Stomach (tissue), 9 donors: ENCODE measurements around the gene AR. TPM values are rescaled to one million over a fixed set of nuclear protein-coding genes. Genes with fewer than 3 reads are reported as not detected.
A peak's percentile ranks its signal among the peaks of the same experiment; 100 is the strongest.
"Not testable (repeated sequence)": the region's sequence is repeated elsewhere in the genome, so short reads cannot be mapped to it uniquely, and the experiment has no call there.

ENCODE experiments used
- DNase-seq, 2 donors: peaks; one replicate each; pipeline versions ENCODE4 v3.0.0 to v3.0.0-alpha.2; 2013 to 2019
- H3K27ac ChIP-seq, 5 donors: fragments of 200-600 bp in 4 of 5; sonication (generic) in 4 of 5; one replicate each; pipeline ENCODE4 v1.5.1; 2013 to 2019; ENCODE audit warnings: mild to moderate bottlenecking in 1 of 5, moderate library complexity in 1 of 5
- H3K27me3 ChIP-seq, 3 donors: fragments of 200-600 bp; sonication (generic); one replicate each; pipeline ENCODE4 v1.5.1; 2017 to 2019; ENCODE audit warnings: mixed run types in 1 of 3
- H3K36me3 ChIP-seq, 4 donors: fragments of 200-600 bp; sonication (generic); 1 replicate in 3 of 4; 2 replicates in 1 of 4; pipeline ENCODE4 v1.5.1; 2016 to 2019
- H3K4me1 ChIP-seq, 4 donors: fragments of 200-600 bp; sonication (generic); one replicate each; pipeline ENCODE4 v1.5.1; 2016 to 2019
- H3K4me3 ChIP-seq, 4 donors: fragments of 200-600 bp; sonication (generic) in 3 of 4; one replicate each; pipeline ENCODE4 v1.5.1; 2016 to 2019; ENCODE audit warnings: mild to moderate bottlenecking in 1 of 4
- H3K9me3 ChIP-seq, 4 donors: fragments of 200-600 bp; sonication (generic); one replicate each; pipeline ENCODE4 v1.5.1; 2016 to 2019
- EP300 ChIP-seq: sonication (generic); formaldehyde crosslinking; IDR thresholded peaks from one replicate; pipeline ENCODE4 v1.6.1; 2017; ENCODE audit warnings: antibody characterized with exemption
- POLR2A ChIP-seq, 4 donors: fragments of 450-650 bp; IDR thresholded peaks; one replicate each; pipeline ENCODE4 v1.6.1; 2016; ENCODE audit warnings: antibody characterized with exemption in 4 of 4, control low read depth in 2 of 4, mild to moderate bottlenecking in 1 of 4, moderate library complexity in 1 of 4
- POLR2AphosphoS5 ChIP-seq, 3 donors: sonication (generic); formaldehyde crosslinking; IDR thresholded peaks; one replicate each; pipeline ENCODE4 v1.6.1; 2016; ENCODE audit warnings: antibody characterized with exemption in 3 of 3
- WGBS, 5 donors: extraction: QIAGEN DNeasy Blood & Tissue Kit in 3 of 5; methylation state at CpG; one replicate each; pipeline versions ENCODE4 v1.1.5 to v1.1.7; 2013 to 2018; 5-methylcytosine and 5-hydroxymethylcytosine counted together
- intact Hi-C: fragments of 100-400 bp; cut with DNase I; formaldehyde crosslinking; loops from one replicate; pipeline ENCODE4 v1.15.1; 2023; ENCODE audit warnings: low total_unique reads
- polyA plus RNA-seq, 3 donors: library from polyadenylated mRNA; stranded (reverse); fragments of 200-250 nt; gene quantifications; one replicate each; pipeline ENCODE4 v1.2.3, GENCODE V29; 2013
- total RNA-seq, 5 donors: library from RNA; depleted of rRNA; stranded (reverse); fragments of >200 nt; gene quantifications; one replicate each; pipeline versions ENCODE4 v1.1.0 to v1.2.3, GENCODE V29; 2014 to 2016
- TF ChIP-seq, protein P1 (sequence below), 7 experiments: fragments of 450-650 bp in 4 of 7; fragments of 200-600 bp in 3 of 7; sonication (generic) in 3 of 7; IDR thresholded peaks; one replicate each; pipeline ENCODE4 v1.5.1; 2016 to 2019; ENCODE audit warnings: antibody characterized with exemption in 7 of 7, control low read depth in 2 of 7, mild to moderate bottlenecking in 1 of 7
- donor health status: healthy with polysubstance abuse.
- donor health status: Bipolar disorder and iron deficiency.
- donor health status: healthy.

Gene AR
- total and polyA plus RNA-seq, 8 donors, result 0.50 to 8.8 (median 1.4) TPM

DNA sequence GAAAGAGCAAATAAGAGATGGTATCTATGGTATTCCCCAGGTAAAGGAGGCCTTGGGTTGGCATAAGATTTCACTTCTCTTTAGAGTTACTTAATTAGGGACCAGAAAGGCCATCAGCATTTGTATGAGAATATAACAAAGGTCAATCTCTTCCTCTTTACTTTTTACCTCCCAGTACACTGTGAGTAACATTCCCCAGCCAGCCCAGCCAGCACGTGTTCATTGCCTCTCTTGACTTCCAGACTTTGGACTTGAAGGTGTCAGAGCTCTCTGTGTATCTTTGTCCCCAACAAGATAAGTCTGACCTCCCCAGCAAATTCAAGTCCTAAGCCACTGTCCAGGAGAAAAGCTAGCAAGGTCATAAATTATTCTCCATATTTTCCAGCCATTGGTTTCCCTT, 110.5 kb downstream of the AR start:
- Histone ChIP-seq H3K4me3 (no peak overlapping the region), H3K4me1 (no peaks in the 10 kb centered on the region), H3K27ac (no peak overlapping the region), H3K27me3 (no peaks in the 10 kb centered on the region), H3K9me3 (peaks cover 0 to under 1% (median 0%) of the 10 kb centered on the region in 4 donors), H3K36me3 (no peaks in the 10 kb centered on the region)
- DNase-seq, result peak; percentile 15 to 37
- TF ChIP-seq POLR2AphosphoS5 (IDR thresholded peaks at IDR 0.05), result no peak
- no peak for TF ChIP-seq POLR2A (IDR thresholded peaks at IDR 0.05)
- no peak for TF ChIP-seq EP300
- TF ChIP-seq, protein P1, sequence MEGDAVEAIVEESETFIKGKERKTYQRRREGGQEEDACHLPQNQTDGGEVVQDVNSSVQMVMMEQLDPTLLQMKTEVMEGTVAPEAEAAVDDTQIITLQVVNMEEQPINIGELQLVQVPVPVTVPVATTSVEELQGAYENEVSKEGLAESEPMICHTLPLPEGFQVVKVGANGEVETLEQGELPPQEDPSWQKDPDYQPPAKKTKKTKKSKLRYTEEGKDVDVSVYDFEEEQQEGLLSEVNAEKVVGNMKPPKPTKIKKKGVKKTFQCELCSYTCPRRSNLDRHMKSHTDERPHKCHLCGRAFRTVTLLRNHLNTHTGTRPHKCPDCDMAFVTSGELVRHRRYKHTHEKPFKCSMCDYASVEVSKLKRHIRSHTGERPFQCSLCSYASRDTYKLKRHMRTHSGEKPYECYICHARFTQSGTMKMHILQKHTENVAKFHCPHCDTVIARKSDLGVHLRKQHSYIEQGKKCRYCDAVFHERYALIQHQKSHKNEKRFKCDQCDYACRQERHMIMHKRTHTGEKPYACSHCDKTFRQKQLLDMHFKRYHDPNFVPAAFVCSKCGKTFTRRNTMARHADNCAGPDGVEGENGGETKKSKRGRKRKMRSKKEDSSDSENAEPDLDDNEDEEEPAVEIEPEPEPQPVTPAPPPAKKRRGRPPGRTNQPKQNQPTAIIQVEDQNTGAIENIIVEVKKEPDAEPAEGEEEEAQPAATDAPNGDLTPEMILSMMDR (IDR thresholded peaks at IDR 0.05), result no peak
- intact Hi-C loops, result no loop called here
- WGBS, 5 donors, result 22 to 60% (median 41%) methylated on average over 1 of the region's 1 CpG

DNA sequence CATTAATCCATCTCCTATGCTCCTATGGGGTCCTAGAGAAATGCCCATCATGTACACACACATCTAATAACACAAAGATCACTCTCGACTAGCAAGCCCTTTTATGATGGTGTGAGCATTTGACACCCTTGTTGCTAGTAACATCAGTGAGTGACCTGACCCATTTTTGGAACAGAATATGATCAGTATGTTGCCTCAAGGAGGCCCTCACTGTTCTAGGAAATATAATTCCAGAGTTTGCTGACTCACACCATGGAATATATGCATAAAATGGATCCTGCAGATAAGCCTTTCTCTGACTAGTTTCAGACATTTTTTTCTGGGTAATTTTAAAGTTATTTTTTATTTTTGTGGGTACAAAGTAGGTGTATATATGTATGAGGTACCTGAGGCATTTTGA, 121.8 kb downstream of the AR start:
- peaks cover 0 to 31% (median 20%) of the 10 kb centered on the region in 4 donors for H3K9me3 ChIP-seq
- H3K36me3 ChIP-seq, result no peaks in the 10 kb centered on the region
- no peaks in the 10 kb centered on the region for H3K4me1 ChIP-seq
- no peak overlapping the region for H3K27ac ChIP-seq
- no peak for DNase-seq
- no peak overlapping the region for H3K4me3 ChIP-seq
- H3K27me3 ChIP-seq, result no peaks in the 10 kb centered on the region
- 67 to 90% (median 83%) methylated on average over 1 of the region's 1 CpG for WGBS, 5 donors
- TF ChIP-seq EP300, result no peak
- no peak for TF ChIP-seq POLR2A (IDR thresholded peaks at IDR 0.05)
- TF ChIP-seq POLR2AphosphoS5 (IDR thresholded peaks at IDR 0.05), result no peak
- TF ChIP-seq, protein P1 (IDR thresholded peaks at IDR 0.05), result no peak
- intact Hi-C loops, result no loop called here

DNA sequence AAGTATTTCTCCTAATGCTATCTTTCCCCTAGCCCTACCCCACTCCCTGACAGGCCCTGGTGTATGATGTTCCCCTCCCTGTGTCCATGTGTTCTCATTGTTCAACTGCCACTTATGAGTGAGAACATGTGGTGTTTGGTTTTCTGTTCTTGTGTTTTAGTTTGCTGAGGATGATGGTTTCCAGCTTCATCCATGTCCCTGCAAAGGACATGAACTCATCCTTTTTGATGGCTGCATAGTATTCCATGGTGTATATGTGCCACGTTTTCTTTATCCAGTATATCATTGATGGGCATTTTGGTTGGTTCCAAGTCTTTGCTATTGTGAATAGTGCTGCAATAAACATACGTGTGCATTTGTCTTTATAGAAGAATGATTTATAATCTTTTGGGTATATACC, 126.9 kb downstream of the AR start:
- DNase-seq, H3K4me3 ChIP-seq, H3K36me3 ChIP-seq, H3K9me3 ChIP-seq, H3K4me1 ChIP-seq, H3K27ac ChIP-seq, H3K27me3 ChIP-seq, intact Hi-C loops: not testable (repeated sequence)
- WGBS, 5 donors, result 53 to 82% (median 77%) methylated on average over 2 of the region's 2 CpGs

DNA sequence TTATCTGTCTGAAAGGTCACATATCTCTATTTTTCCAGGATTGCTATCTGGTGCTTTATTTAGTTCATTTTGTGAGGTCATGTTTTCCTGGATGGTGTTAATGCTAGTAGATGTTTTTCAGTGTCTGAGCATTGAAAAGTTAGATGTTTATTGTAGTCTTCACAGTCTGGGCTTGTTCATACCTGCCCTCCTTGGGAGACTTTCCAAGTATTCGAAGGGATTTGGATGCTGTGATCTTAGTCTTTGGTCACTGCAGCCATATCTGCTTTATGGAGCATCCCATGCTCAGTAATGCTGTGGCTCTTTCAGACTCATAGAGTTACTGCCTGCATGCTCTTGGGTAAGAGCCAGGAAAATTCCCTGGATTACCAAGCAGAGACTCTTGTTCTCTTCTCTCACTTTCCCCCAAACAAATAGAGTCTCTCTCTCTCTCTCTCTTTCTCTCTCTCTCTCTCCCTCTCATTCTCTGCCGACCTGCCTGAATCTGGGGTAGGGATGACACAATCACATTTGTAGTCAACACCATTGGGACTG, 130.0 kb downstream of the AR start:
- TF ChIP-seq EP300 (no peak), POLR2A (IDR thresholded peaks at IDR 0.05) (no peak), POLR2AphosphoS5 (IDR thresholded peaks at IDR 0.05) (no peak)
- TF ChIP-seq, protein P1 (IDR thresholded peaks at IDR 0.05), result no peak
- intact Hi-C loops, result no loop called here
- no peak for DNase-seq
- no peak overlapping the region for H3K27ac ChIP-seq
- no peaks in the 10 kb centered on the region for H3K36me3 ChIP-seq
- H3K4me1 ChIP-seq, result no peaks in the 10 kb centered on the region
- WGBS, 5 donors, result 52 to 84% (median 71%) methylated on average over 2 of the region's 2 CpGs
- no peak overlapping the region for H3K4me3 ChIP-seq
- H3K27me3 ChIP-seq, result no peaks in the 10 kb centered on the region
- H3K9me3 ChIP-seq, result peaks cover 0 to 7% (median 0%) of the 10 kb centered on the region in 4 donors

DNA sequence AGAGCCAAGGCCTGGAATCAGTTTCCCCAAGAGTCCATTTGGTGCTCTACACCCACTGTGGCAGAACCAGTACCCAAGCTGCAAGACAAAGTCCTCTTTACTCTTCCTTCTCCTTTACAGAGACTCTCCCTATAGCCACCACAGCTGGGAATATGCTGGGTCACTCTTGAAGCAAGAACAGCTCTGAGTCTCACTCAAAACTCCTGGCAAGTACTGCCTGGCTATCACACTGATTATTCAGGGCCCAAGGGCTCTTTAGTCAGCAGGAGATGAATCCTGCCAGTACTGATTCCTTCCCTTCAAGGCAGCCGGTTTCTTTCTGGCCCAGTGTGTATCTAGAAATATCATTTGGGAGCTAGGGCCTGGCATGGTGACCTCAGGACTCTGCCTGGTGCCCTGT, 130.9 kb downstream of the AR start:
- no peak for DNase-seq
- Histone ChIP-seq H3K27me3 (no peaks in the 10 kb centered on the region), H3K4me1 (no peaks in the 10 kb centered on the region), H3K36me3 (no peaks in the 10 kb centered on the region), H3K9me3 (peaks cover 0 to 7% (median 0%) of the 10 kb centered on the region in 4 donors), H3K27ac (no peak overlapping the region), H3K4me3 (no peak overlapping the region)
- TF ChIP-seq, protein P1 (IDR thresholded peaks at IDR 0.05), result no peak
- TF ChIP-seq POLR2A (IDR thresholded peaks at IDR 0.05), result no peak
- TF ChIP-seq EP300, result no peak
- intact Hi-C loops, result no loop called here
- 62 to 100% (median 76%) methylated on average over 1 of the region's 1 CpG for WGBS, 5 donors
